HepG2 (cell line): ENCODE results near the gene TMEM250. TPM values are rescaled to one million over a fixed set of nuclear protein-coding genes. Genes with fewer than 3 reads are reported as not detected.

Experiments
- ATAC-seq: fragments of 200-7000 bp; cut with Tn5 transposase; 3 replicates; pipeline ENCODE4 v1.9.1; 2020; ENCODE audit warnings: mild to moderate bottlenecking, moderate library complexity
- BruUV-seq: library from RNA; stranded (reverse); fragments of 400-500 nt; replicated peaks from 2 replicates; lab custom pipeline; 2021; lab: Mats Ljungman, UMichigan
- CTCF ChIA-PET: fragments of 300-600 bp; formaldehyde crosslinking; extraction: SDS; loops from one replicate; lab custom pipeline; 2021; ENCODE audit warnings: low total read pairs, inconsistent platforms, low intra/inter-chr PET ratio; lab: Yijun Ruan, JAX
- POLR2A ChIA-PET: fragments of 350-600 bp; sonication (Branson Sonifier 250); formaldehyde crosslinking; loops from one replicate; lab custom pipeline; 2020; ENCODE audit warnings: antibody characterized with exemption, inconsistent platforms; lab: Yijun Ruan, JAX
- DNase-seq: peaks from one replicate; pipeline ENCODE4 v3.0.0-alpha.2; 2015; ENCODE audit warnings: low spot score
- FAIRE-seq: peaks from 3 replicates; lab custom pipeline; 2011; peaks lifted over from hg19 to GRCh38; lab: Jason Lieb, UNC
- H2AFZ ChIP-seq: one replicate; pipeline ENCODE4 v1.6.1; 2011; ENCODE audit warnings: low read length, inconsistent platforms
- H3K27ac ChIP-seq: fragments of 300-600 bp; 3 replicates; pipeline ENCODE4 v1.8.0; 2011; ENCODE audit warnings: mixed run types, mild to moderate bottlenecking, mixed read lengths, low read length, inconsistent platforms; ENCODE audit not compliant: insufficient read depth; ENCODE audit errors: extremely low read length
- H3K27me3 ChIP-seq, 2 experiments: fragments of 200-600 bp in 1 of 2; 2 replicates in 1 of 2; 3 replicates in 1 of 2; pipeline versions ENCODE4 v1.6.0 to v1.8.0; 2011; ENCODE audit warnings: low read length in 2 of 2, mild to moderate bottlenecking in 2 of 2, moderate library complexity in 2 of 2, inconsistent platforms in 1 of 2; ENCODE audit not compliant: insufficient read depth in 2 of 2, control insufficient read depth in 1 of 2
- H3K36me3 ChIP-seq, 2 experiments: fragments of 200-600 bp in 1 of 2; replicated peaks in 1 of 2; 2 replicates in 1 of 2; 3 replicates in 1 of 2; pipeline versions ENCODE4 v1.5.1 to v1.8.0; 2011; ENCODE audit warnings: low read length in 2 of 2, inconsistent platforms in 1 of 2; ENCODE audit not compliant: insufficient read depth in 2 of 2, control insufficient read depth in 1 of 2
- H3K4me1 ChIP-seq: 2 replicates; pipeline ENCODE4 v1.5.1; 2012; ENCODE audit warnings: low read length, inconsistent platforms; ENCODE audit not compliant: insufficient read depth
- H3K4me2 ChIP-seq: 2 replicates; pipeline ENCODE4 v1.6.0; 2011; ENCODE audit warnings: low read depth, low read length, inconsistent platforms
- H3K4me3 ChIP-seq, 3 experiments: fragments of 200-600 bp in 1 of 3; sonication (generic), shearing (Covaris generic) in 1 of 3; replicated peaks in 1 of 3; 2 replicates each; pipeline ENCODE4 v1.5.1; 2011 to 2016; ENCODE audit warnings: low read length in 3 of 3, inconsistent platforms in 2 of 3, low read depth in 2 of 3, mild to moderate bottlenecking in 2 of 3, control low read depth in 1 of 3, mixed read lengths in 1 of 3; ENCODE audit not compliant: insufficient read depth in 1 of 3
- H3K79me2 ChIP-seq: one replicate; pipeline ENCODE4 v1.6.1; 2011; ENCODE audit warnings: low read length, inconsistent platforms; ENCODE audit not compliant: insufficient read depth
- H3K9ac ChIP-seq: 2 replicates; pipeline ENCODE4 v1.6.0; 2011; ENCODE audit warnings: mild to moderate bottlenecking, low read depth, low read length, inconsistent platforms; ENCODE audit not compliant: insufficient read depth
- H3K9me3 ChIP-seq: 2 replicates; pipeline ENCODE4 v1.5.1; 2012; ENCODE audit warnings: mild to moderate bottlenecking, low read length
- H4K20me1 ChIP-seq: 2 replicates; pipeline ENCODE4 v1.6.0; 2011; ENCODE audit warnings: inconsistent platforms, mild to moderate bottlenecking, low read length, moderate library complexity; ENCODE audit not compliant: insufficient read depth
- FOXA3 ChIP-seq: IDR thresholded peaks from 2 replicates; pipeline ENCODE4 v1.6.1; 2016; ENCODE audit warnings: missing genetic modification reagents, missing compliant biosample characterization
- GTF3A ChIP-seq: sonication (generic); formaldehyde crosslinking; conservative IDR thresholded peaks from 2 replicates; pipeline ENCODE4 v1.4.0; 2020; ENCODE audit warnings: mild to moderate bottlenecking, missing genetic modification reagents
- HNF4A ChIP-seq: sonication (generic); formaldehyde crosslinking; IDR thresholded peaks from 2 replicates; pipeline ENCODE4 v1.4.0; 2020; ENCODE audit warnings: missing genetic modification reagents
- MATR3 ChIP-seq: sonication (generic); formaldehyde crosslinking; IDR thresholded peaks from 2 replicates; pipeline ENCODE4 v1.4.0; 2020; ENCODE audit warnings: missing genetic modification reagents
- PTBP1 ChIP-seq: fragments of 200-400 bp; formaldehyde crosslinking; IDR thresholded peaks from 2 replicates; pipeline ENCODE4 v1.6.1; 2018; ENCODE audit warnings: low read length, low read depth; ENCODE audit not compliant: poor library complexity, severe bottlenecking
- SMC3 ChIP-seq: IDR thresholded peaks from 2 replicates; pipeline ENCODE4 v1.6.1; 2011; ENCODE audit warnings: low read length, improper control_type of control experiment
- TRIM24 ChIP-seq: sonication (generic); formaldehyde crosslinking; IDR thresholded peaks from 2 replicates; pipeline ENCODE4 v1.8.0; 2022; ENCODE audit warnings: mild to moderate bottlenecking, missing genetic modification reagents
- ZBTB7B ChIP-seq: sonication (generic); formaldehyde crosslinking; IDR thresholded peaks from 2 replicates; pipeline ENCODE4 v1.4.0; 2020; ENCODE audit warnings: missing genetic modification reagents
- ZNF205 ChIP-seq: IDR thresholded peaks from 2 replicates; pipeline ENCODE4 v1.6.1; 2018; ENCODE audit warnings: missing biosample characterization, missing genetic modification reagents
- WGBS: methylation state at CpG from one replicate; pipeline ENCODE4 v1.1.6; 2017; ENCODE audit warnings: low lambda C conversion rate; 5-methylcytosine and 5-hydroxymethylcytosine counted together
- in situ Hi-C: cut with HindIII; loops from 2 replicates; pipeline ENCODE4 v1.10.0; 2017; ENCODE audit warnings: low pct_unique_long_range_greater_than_20kb; ENCODE audit not compliant: extremely low pct_ligation_motif_present
- intact Hi-C: fragments of 100-400 bp; cut with micrococcal nuclease; formaldehyde crosslinking; loops from one replicate; pipeline ENCODE4 v1.10.0; 2022; ENCODE audit not compliant: unreplicated experiment
- polyA plus RNA-seq, 8 experiments: library from polyadenylated mRNA; depleted of rRNA in 3 of 8; stranded (reverse) in 7 of 8; unstranded in 1 of 8; fragments of >200 nt; fragmentation: Illumina TruSeq in 4 of 8; extraction: Trizol in 4 of 8; gene quantifications; 2 replicates each; pipeline versions ENCODE4 v1.2.1 to v1.2.3, GENCODE V29; 2011 to 2016; ENCODE audit warnings: low read depth in 4 of 8, missing spikeins in 1 of 8, mixed read lengths in 1 of 8; ENCODE audit not compliant: insufficient read depth in 1 of 8
- total RNA-seq, 5 experiments: library from RNA; depleted of rRNA; stranded (reverse); fragments of >200 nt; fragmentation: Illumina TruSeq; extraction: Trizol; gene quantifications; 2 replicates each; pipeline ENCODE4 v1.2.3, GENCODE V29; 2016; ENCODE audit warnings: low read depth in 1 of 5
- TF ChIP-seq, protein P1 (sequence below): sonication (generic); formaldehyde crosslinking; IDR thresholded peaks from 2 replicates; pipeline ENCODE4 v1.4.0; 2020; ENCODE audit warnings: missing genetic modification reagents
- TF ChIP-seq, protein P2 (sequence below): sonication (generic); formaldehyde crosslinking; IDR thresholded peaks from 2 replicates; pipeline ENCODE4 v1.8.0; 2022; ENCODE audit warnings: missing genetic modification reagents, low read depth, mild to moderate bottlenecking, borderline replicate concordance
- TF ChIP-seq, protein P3 (sequence below): sonication (generic); formaldehyde crosslinking; IDR thresholded peaks from 2 replicates; pipeline ENCODE4 v1.5.0; 2020; ENCODE audit warnings: missing genetic modification reagents
- TF ChIP-seq, protein P4 (sequence below): sonication (generic); formaldehyde crosslinking; IDR thresholded peaks from 2 replicates; pipeline ENCODE4 v1.4.0; 2020; ENCODE audit warnings: missing genetic modification reagents, borderline replicate concordance
- TF ChIP-seq, protein P5 (sequence below), 2 experiments: sonication (generic) in 1 of 2; formaldehyde crosslinking in 1 of 2; IDR thresholded peaks; 2 replicates each; pipeline versions ENCODE4 v1.5.1 to v1.6.1; 2011 to 2020; ENCODE audit warnings: borderline replicate concordance in 1 of 2, low read depth in 1 of 2, low read length in 1 of 2, mild to moderate bottlenecking in 1 of 2, missing genetic modification reagents in 1 of 2, moderate library complexity in 1 of 2
- TF ChIP-seq, protein P6 (sequence below): sonication (generic); formaldehyde crosslinking; IDR thresholded peaks from 2 replicates; pipeline ENCODE4 v1.5.1; 2020; ENCODE audit warnings: mild to moderate bottlenecking, missing genetic modification reagents, borderline replicate concordance

The TMEM250 gene
- total and polyA plus RNA-seq, 2 of the 13 experiments (the other 11 are each of a cell fraction or from before 2014, with no cell fraction given) = 5.5 to 13.9 TPM

DNA sequence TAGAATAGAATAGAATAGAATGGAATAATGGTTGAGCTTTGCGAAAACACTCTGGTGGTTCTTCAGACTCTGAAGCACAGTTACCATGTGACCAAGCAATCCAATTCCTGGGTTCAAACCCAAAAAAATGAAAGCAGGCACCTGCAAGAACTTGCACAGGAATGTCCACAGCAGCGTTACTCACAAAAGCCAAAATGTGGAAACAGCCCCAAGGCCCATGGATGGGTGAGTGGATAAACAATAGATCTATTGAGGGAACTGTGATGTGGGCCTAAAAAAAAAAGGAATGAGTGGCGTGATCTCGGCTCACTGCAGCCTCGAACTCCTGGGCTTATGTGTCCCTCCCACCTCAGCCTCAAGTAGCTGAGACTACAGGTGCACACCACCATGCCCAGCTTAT, 21.4 kb upstream of the TMEM250 start:
- H3K9ac ChIP-seq = no peak overlapping the region
- POLR2A ChIA-PET = interaction anchor here (1.4 kb wide), 1 partner anchor 30 kb away, joined by 3 read pairs; no protein-coding TSS in a partner anchor
- no peak overlapping the region for H2AFZ ChIP-seq
- no peaks in the 10 kb centered on the region for H3K79me2 ChIP-seq
- FAIRE-seq (no peak), ATAC-seq (no peak), DNase-seq (no peak)
- BruUV-seq = no TSS peak
- H3K36me3 ChIP-seq = no peaks in the 10 kb centered on the region
- H3K4me2 ChIP-seq = no peak overlapping the region
- peaks cover 9 to 44% of the 10 kb centered on the region in 2 experiments for H3K27me3 ChIP-seq
- H3K4me3 ChIP-seq = no peak overlapping the region
- 11% methylated on average over 5 of the region's 5 CpGs for WGBS
- H4K20me1 ChIP-seq = no peaks in the 10 kb centered on the region
- H3K9me3 ChIP-seq = no peaks in the 10 kb centered on the region
- peaks cover 7% of the 10 kb centered on the region for H3K4me1 ChIP-seq
- CTCF ChIA-PET = no interaction called here
- H3K27ac ChIP-seq = no peak overlapping the region
- in situ Hi-C loops = no loop called here
- intact Hi-C loops = no loop called here
- TF ChIP-seq, protein P1, sequence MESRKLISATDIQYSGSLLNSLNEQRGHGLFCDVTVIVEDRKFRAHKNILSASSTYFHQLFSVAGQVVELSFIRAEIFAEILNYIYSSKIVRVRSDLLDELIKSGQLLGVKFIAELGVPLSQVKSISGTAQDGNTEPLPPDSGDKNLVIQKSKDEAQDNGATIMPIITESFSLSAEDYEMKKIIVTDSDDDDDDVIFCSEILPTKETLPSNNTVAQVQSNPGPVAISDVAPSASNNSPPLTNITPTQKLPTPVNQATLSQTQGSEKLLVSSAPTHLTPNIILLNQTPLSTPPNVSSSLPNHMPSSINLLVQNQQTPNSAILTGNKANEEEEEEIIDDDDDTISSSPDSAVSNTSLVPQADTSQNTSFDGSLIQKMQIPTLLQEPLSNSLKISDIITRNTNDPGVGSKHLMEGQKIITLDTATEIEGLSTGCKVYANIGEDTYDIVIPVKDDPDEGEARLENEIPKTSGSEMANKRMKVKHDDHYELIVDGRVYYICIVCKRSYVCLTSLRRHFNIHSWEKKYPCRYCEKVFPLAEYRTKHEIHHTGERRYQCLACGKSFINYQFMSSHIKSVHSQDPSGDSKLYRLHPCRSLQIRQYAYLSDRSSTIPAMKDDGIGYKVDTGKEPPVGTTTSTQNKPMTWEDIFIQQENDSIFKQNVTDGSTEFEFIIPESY (CRISPR knock-in tag) = no peak
- TF ChIP-seq HNF4A (CRISPR knock-in tag) (no peak), MATR3 (CRISPR knock-in tag) (no peak), SMC3 (no peak), ZNF205 (CRISPR knock-in tag) (no peak), FOXA3 (CRISPR knock-in tag) (no peak), TRIM24 (no peak), GTF3A (CRISPR knock-in tag) (no peak), PTBP1 (no peak), ZBTB7B (CRISPR knock-in tag) (no peak)
- TF ChIP-seq, protein P2, sequence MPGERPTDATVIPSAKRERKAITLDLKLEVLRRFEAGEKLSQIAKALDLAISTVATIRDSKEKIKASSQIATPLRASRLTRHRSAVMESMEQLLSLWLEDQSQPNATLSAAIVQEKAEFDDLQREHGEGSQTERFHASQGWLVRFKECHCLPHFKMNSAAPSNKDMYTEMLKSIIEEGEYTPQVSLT = no peak
- TF ChIP-seq, protein P3, sequence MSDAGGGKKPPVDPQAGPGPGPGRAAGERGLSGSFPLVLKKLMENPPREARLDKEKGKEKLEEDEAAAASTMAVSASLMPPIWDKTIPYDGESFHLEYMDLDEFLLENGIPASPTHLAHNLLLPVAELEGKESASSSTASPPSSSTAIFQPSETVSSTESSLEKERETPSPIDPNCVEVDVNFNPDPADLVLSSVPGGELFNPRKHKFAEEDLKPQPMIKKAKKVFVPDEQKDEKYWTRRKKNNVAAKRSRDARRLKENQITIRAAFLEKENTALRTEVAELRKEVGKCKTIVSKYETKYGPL (CRISPR knock-in tag) = no peak
- TF ChIP-seq, protein P4, sequence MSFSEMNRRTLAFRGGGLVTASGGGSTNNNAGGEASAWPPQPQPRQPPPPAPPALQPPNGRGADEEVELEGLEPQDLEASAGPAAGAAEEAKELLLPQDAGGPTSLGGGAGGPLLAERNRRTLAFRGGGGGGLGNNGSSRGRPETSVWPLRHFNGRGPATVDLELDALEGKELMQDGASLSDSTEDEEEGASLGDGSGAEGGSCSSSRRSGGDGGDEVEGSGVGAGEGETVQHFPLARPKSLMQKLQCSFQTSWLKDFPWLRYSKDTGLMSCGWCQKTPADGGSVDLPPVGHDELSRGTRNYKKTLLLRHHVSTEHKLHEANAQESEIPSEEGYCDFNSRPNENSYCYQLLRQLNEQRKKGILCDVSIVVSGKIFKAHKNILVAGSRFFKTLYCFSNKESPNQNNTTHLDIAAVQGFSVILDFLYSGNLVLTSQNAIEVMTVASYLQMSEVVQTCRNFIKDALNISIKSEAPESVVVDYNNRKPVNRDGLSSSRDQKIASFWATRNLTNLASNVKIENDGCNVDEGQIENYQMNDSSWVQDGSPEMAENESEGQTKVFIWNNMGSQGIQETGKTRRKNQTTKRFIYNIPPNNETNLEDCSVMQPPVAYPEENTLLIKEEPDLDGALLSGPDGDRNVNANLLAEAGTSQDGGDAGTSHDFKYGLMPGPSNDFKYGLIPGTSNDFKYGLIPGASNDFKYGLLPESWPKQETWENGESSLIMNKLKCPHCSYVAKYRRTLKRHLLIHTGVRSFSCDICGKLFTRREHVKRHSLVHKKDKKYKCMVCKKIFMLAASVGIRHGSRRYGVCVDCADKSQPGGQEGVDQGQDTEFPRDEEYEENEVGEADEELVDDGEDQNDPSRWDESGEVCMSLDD = no peak
- TF ChIP-seq, protein P5, sequence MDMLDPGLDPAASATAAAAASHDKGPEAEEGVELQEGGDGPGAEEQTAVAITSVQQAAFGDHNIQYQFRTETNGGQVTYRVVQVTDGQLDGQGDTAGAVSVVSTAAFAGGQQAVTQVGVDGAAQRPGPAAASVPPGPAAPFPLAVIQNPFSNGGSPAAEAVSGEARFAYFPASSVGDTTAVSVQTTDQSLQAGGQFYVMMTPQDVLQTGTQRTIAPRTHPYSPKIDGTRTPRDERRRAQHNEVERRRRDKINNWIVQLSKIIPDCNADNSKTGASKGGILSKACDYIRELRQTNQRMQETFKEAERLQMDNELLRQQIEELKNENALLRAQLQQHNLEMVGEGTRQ (IDR thresholded peaks at IDR 0.05; ENCODE audit: low read depth, low read length) = no peak
- TF ChIP-seq, protein P5 (CRISPR knock-in tag; IDR thresholded peaks at IDR 0.05; ENCODE audit: borderline replicate concordance) = no peak
- TF ChIP-seq, protein P6, sequence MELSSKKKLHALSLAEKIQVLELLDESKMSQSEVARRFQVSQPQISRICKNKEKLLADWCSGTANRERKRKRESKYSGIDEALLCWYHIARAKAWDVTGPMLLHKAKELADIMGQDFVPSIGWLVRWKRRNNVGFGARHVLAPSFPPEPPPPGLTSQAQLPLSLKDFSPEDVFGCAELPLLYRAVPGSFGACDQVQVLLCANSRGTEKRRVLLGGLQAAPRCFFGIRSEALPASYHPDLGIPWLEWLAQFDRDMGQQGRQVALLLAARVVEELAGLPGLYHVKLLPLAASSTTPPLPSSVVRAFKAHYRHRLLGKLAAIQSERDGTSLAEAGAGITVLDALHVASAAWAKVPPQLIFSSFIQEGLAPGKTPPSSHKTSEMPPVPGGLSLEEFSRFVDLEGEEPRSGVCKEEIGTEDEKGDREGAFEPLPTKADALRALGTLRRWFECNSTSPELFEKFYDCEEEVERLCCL (CRISPR knock-in tag) = no peak
